Activated CD8-positive, alpha-beta T cell treated with anti-CD3 and anti-CD28 coated beads for 36 hours (primary cell): ENCODE data around the gene TVP23A. TPM values are rescaled to one million over a fixed set of nuclear protein-coding genes. Genes with fewer than 3 reads are reported as not detected.
A peak's percentile ranks its signal among the peaks of the same experiment; 100 is the strongest.

Source experiments
- ATAC-seq: fragments of 200-7000 bp; cut with Tn5 transposase; one replicate; pipeline ENCODE4 v1.10.0; 2021; ENCODE audit warnings: mild to moderate bottlenecking, moderate library complexity
- CTCF ChIA-PET: fragments of 350-600 bp; sonication (Branson Sonifier 250); formaldehyde crosslinking; loops from one replicate; lab custom pipeline; 2021; ENCODE audit warnings: antibody characterized with exemption; lab: Charles Lee
- POLR2A ChIA-PET: fragments of 350-600 bp; sonication (Branson Sonifier 250); formaldehyde crosslinking; loops from one replicate; lab custom pipeline; 2021; ENCODE audit warnings: antibody characterized with exemption; lab: Charles Lee
- DNase-seq: peaks from one replicate; pipeline ENCODE4 v3.0.0-alpha.2; 2020
- H3K27ac Mint-ChIP-seq: one replicate; pipeline ENCODE4 v1.8.0; 2021; ENCODE audit warnings: mild to moderate bottlenecking, mixed read lengths
- H3K27me3 Mint-ChIP-seq: one replicate; pipeline ENCODE4 v1.8.0; 2021; ENCODE audit warnings: mixed read lengths
- H3K36me3 Mint-ChIP-seq: one replicate; pipeline ENCODE4 v1.8.0; 2021; ENCODE audit warnings: low read depth, mixed read lengths
- H3K4me1 Mint-ChIP-seq: one replicate; pipeline ENCODE4 v1.8.0; 2021; ENCODE audit warnings: low read depth, mixed read lengths
- H3K4me3 Mint-ChIP-seq: one replicate; pipeline ENCODE4 v1.8.0; 2021; ENCODE audit warnings: mild to moderate bottlenecking, moderate library complexity, mixed read lengths
- H3K9me3 Mint-ChIP-seq: one replicate; pipeline ENCODE4 v1.8.0; 2021; ENCODE audit warnings: mixed read lengths
- CTCF ChIP-seq: fragments of 200-600 bp; IDR thresholded peaks from one replicate; pipeline ENCODE4 v1.8.0; 2022; ENCODE audit warnings: antibody characterized with exemption, mild to moderate bottlenecking
- intact Hi-C: fragments of 100-400 bp; cut with micrococcal nuclease; formaldehyde crosslinking; loops from one replicate; pipeline ENCODE4 v1.10.0; 2022
- total RNA-seq, 2 experiments: library from RNA; stranded (reverse); gene quantifications; one replicate each; pipeline ENCODE4 v1.2.3, GENCODE V29; 2021

Gene TVP23A
- total RNA-seq, 2 experiments from 2014 or later = not detected

- Mint-ChIP-seq H3K4me1 (peaks cover 20% of the 10 kb centered on the region), H3K27me3 (no peaks in the 10 kb centered on the region), H3K27ac (no peak overlapping the region), H3K9me3 (no peaks in the 10 kb centered on the region), H3K36me3 (peaks cover 38% of the 10 kb centered on the region), H3K4me3 (no peak overlapping the region)
- ATAC-seq (no peak), DNase-seq (no peak)
- intact Hi-C loops = no loop called here
- ChIA-PET CTCF (interaction anchor here (1.1 kb wide), 2 partner anchors 9 to 166 kb away, joined by 3 to 4 read pairs; partner anchors contain the start of gene NUBP1), POLR2A (no interaction called here)
- TF ChIP-seq CTCF = no peak
Measured at GRCh38 chr16:10752843-10753523, 65.6 kb downstream of the TVP23A start.

GRCh38 chr16:10751291-10751697, 67.3 kb downstream of the TVP23A start:
- peaks cover 30% of the 10 kb centered on the region for H3K36me3 Mint-ChIP-seq
- DNase-seq (no peak), ATAC-seq (peak; percentile 25)
- H3K4me1 Mint-ChIP-seq = peaks cover 20% of the 10 kb centered on the region
- no peak for TF ChIP-seq CTCF
- H3K9me3 Mint-ChIP-seq = no peaks in the 10 kb centered on the region
- no peaks in the 10 kb centered on the region for H3K27me3 Mint-ChIP-seq
- POLR2A ChIA-PET = interaction anchor here (0.6 kb wide), 1 partner anchor 290 kb away, joined by 3 read pairs; no protein-coding TSS in a partner anchor
- CTCF ChIA-PET = no interaction called here
- H3K27ac Mint-ChIP-seq = no peak overlapping the region
- H3K4me3 Mint-ChIP-seq = no peak overlapping the region
- intact Hi-C loops = no loop called here

- H3K9me3 Mint-ChIP-seq = no peaks in the 10 kb centered on the region
- intact Hi-C loops = no loop called here
- TF ChIP-seq CTCF = no peak
- H3K27me3 Mint-ChIP-seq = no peaks in the 10 kb centered on the region
- DNase-seq (no peak), ATAC-seq (no peak)
- peaks cover 30% of the 10 kb centered on the region for H3K36me3 Mint-ChIP-seq
- CTCF ChIA-PET = no interaction called here
- H3K4me3 Mint-ChIP-seq = no peak overlapping the region
- POLR2A ChIA-PET = interaction anchor here (0.6 kb wide), 1 partner anchor 291 kb away, joined by 3 read pairs; no protein-coding TSS in a partner anchor
- H3K27ac Mint-ChIP-seq = no peak overlapping the region
- peaks cover 22% of the 10 kb centered on the region for H3K4me1 Mint-ChIP-seq
Measured at GRCh38 chr16:10750793-10751192, 67.8 kb downstream of the TVP23A start.

GRCh38 chr16:10745841-10746240, 72.8 kb downstream of the TVP23A start:
- H3K4me3 Mint-ChIP-seq = no peak overlapping the region
- DNase-seq = no peak
- no peaks in the 10 kb centered on the region for H3K27me3 Mint-ChIP-seq
- no peak overlapping the region for H3K27ac Mint-ChIP-seq
- no peak for TF ChIP-seq CTCF
- H3K36me3 Mint-ChIP-seq = peaks cover 21% of the 10 kb centered on the region
- H3K9me3 Mint-ChIP-seq = no peaks in the 10 kb centered on the region
- no peak for ATAC-seq
- ChIA-PET POLR2A (no interaction called here), CTCF (interaction anchor here (1.5 kb wide), 1 partner anchor 231 kb away, joined by 4 read pairs; no protein-coding TSS in a partner anchor)
- H3K4me1 Mint-ChIP-seq = peaks cover 32% of the 10 kb centered on the region
- intact Hi-C loops = no loop called here

GRCh38 chr16:10744370-10745030, 74.1 kb downstream of the TVP23A start:
- intact Hi-C loops = loop anchor here (5.0 kb wide), 1 partner anchor 173 kb away; no protein-coding TSS in a partner anchor
- no peaks in the 10 kb centered on the region for H3K27me3 Mint-ChIP-seq
- POLR2A ChIA-PET = interaction anchor here (0.5 to 0.9 kb wide), 4 partner anchors 131 to 348 kb away, joined by 3 to 4 read pairs (median 3); partner anchors contain the start of gene CIITA
- DNase-seq (no peak), ATAC-seq (no peak)
- peaks cover 36% of the 10 kb centered on the region for H3K4me1 Mint-ChIP-seq
- H3K36me3 Mint-ChIP-seq = peaks cover 18% of the 10 kb centered on the region
- CTCF ChIA-PET = interaction anchor here (0.7 to 1.5 kb wide), 8 partner anchors 9 to 235 kb away, joined by 3 to 8 read pairs (median 4); no protein-coding TSS in a partner anchor
- H3K4me3 Mint-ChIP-seq = peak overlapping the region; percentile 76
- peak overlapping the region; percentile 98 for H3K27ac Mint-ChIP-seq
- no peak for TF ChIP-seq CTCF
- H3K9me3 Mint-ChIP-seq = no peaks in the 10 kb centered on the region
